Sigmoid colon (tissue), 4 donors: ENCODE measurements around the gene CLK4.

Experiments
- EP300 ChIP-seq, 4 donors: sonication (generic); formaldehyde crosslinking; IDR thresholded peaks; one replicate each; pipeline ENCODE4 v1.6.1; 2017; ENCODE audit warnings: antibody characterized with exemption in 4 of 4
- POLR2AphosphoS5 ChIP-seq, 4 donors: sonication (generic); formaldehyde crosslinking; IDR thresholded peaks; one replicate each; pipeline ENCODE4 v1.6.1; 2017; ENCODE audit warnings: antibody characterized with exemption in 4 of 4

- no peak for TF ChIP-seq EP300 (IDR thresholded peaks at IDR 0.05)
- no peak for TF ChIP-seq POLR2AphosphoS5 (IDR thresholded peaks at IDR 0.05)
Measured at GRCh38 chr5:178573216-178573615, 53.6 kb downstream of the CLK4 start.
